Mesendoderm (in vitro differentiated cells): ENCODE results near the gene RPAIN.

ENCODE experiments used
- DNase-seq: peaks from one replicate; pipeline ENCODE4 v3.0.0; 2013
- H2AK5ac ChIP-seq: 2 replicates; pipeline ENCODE4 v1.6.1; 2013; ENCODE audit warnings: low read length, inconsistent platforms
- H2BK120ac ChIP-seq: 2 replicates; pipeline ENCODE4 v1.6.1; 2013; ENCODE audit warnings: low read depth, mild to moderate bottlenecking, low read length, moderate library complexity, mixed read lengths
- H2BK15ac ChIP-seq: replicated peaks from 2 replicates; pipeline ENCODE4 v1.6.1; 2013; ENCODE audit warnings: low read depth, mild to moderate bottlenecking, moderate library complexity
- H2BK5ac ChIP-seq: 2 replicates; pipeline ENCODE4 v1.6.1; 2013; ENCODE audit warnings: low read length, inconsistent platforms
- H3K18ac ChIP-seq: 2 replicates; pipeline ENCODE4 v1.6.1; 2013; ENCODE audit warnings: mild to moderate bottlenecking, low read length, mixed read lengths
- H3K23ac ChIP-seq: one replicate; pipeline ENCODE4 v1.6.1; 2013; ENCODE audit warnings: low read length
- H3K27ac ChIP-seq: 2 replicates; pipeline ENCODE4 v1.5.1; 2013; ENCODE audit warnings: low read depth, mild to moderate bottlenecking, inconsistent platforms, low read length, moderate library complexity
- H3K27me3 ChIP-seq: 2 replicates; pipeline ENCODE4 v1.6.1; 2013; ENCODE audit warnings: low read length, control low read depth, mild to moderate bottlenecking, inconsistent platforms; ENCODE audit not compliant: insufficient read depth, poor library complexity
- H3K36me3 ChIP-seq: 2 replicates; pipeline ENCODE4 v1.6.1; 2013; ENCODE audit warnings: low read length, inconsistent platforms; ENCODE audit not compliant: control insufficient read depth, insufficient read depth
- H3K4ac ChIP-seq: one replicate; pipeline ENCODE4 v1.6.1; 2013; ENCODE audit warnings: low read depth, mild to moderate bottlenecking, low read length, moderate library complexity
- H3K4me1 ChIP-seq: 2 replicates; pipeline ENCODE4 v1.6.1; 2013; ENCODE audit warnings: low read depth, low read length, inconsistent platforms; ENCODE audit not compliant: control insufficient read depth
- H3K4me2 ChIP-seq: 2 replicates; pipeline ENCODE4 v1.6.1; 2013; ENCODE audit warnings: low read length
- H3K4me3 ChIP-seq: 2 replicates; pipeline ENCODE4 v1.5.1; 2013; ENCODE audit warnings: mild to moderate bottlenecking, low read length
- H3K56ac ChIP-seq: one replicate; pipeline ENCODE4 v1.6.1; 2013; ENCODE audit warnings: low read length
- H3K79me1 ChIP-seq: 2 replicates; pipeline ENCODE4 v1.6.1; 2013; ENCODE audit warnings: low read length, inconsistent platforms
- H3K79me2 ChIP-seq: 2 replicates; pipeline ENCODE4 v1.6.1; 2013; ENCODE audit warnings: mild to moderate bottlenecking, low read length; ENCODE audit not compliant: control insufficient read depth, insufficient read depth
- H3K9ac ChIP-seq: 2 replicates; pipeline ENCODE4 v1.6.1; 2013; ENCODE audit warnings: low read length, inconsistent platforms
- H4K5ac ChIP-seq: one replicate; pipeline ENCODE4 v1.6.1; 2013; ENCODE audit warnings: low read length
- H4K8ac ChIP-seq: one replicate; pipeline ENCODE4 v1.6.1; 2013; ENCODE audit warnings: low read depth, mild to moderate bottlenecking, control low read depth, low read length, moderate library complexity
- WGBS: extraction: QIAGEN DNeasy Blood & Tissue Kit; methylation state at CpG from one replicate; pipeline ENCODE4 v1.1.7; 2013; ENCODE audit warnings: low lambda C conversion rate, missing lambda C conversion rate; ENCODE audit not compliant: insufficient coverage; ENCODE audit errors: extremely low coverage; 5-methylcytosine and 5-hydroxymethylcytosine counted together

The RPAIN gene

DNA sequence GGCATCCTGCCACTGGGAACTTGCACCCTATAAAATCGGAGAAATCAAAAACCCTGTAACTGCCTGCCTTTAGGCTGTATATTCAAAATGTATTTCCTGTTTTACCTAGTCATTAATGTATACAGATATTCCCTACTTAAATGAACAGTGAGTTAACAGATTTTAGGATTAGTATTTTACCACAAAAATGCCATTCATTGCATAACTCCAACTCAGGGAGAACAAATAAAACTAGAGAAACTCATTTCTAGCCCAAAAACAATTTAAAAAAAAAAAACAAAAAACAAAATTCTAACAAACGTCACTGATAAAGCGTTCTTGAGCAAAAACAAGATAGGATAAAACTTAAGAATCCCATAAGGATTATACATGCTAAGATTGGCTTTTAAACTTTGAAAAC lies 52.5 kb downstream of the RPAIN start:
- H3K27me3 ChIP-seq = no peaks in the 10 kb centered on the region
- H3K79me2 ChIP-seq = peaks cover 11% of the 10 kb centered on the region
- no peak overlapping the region for H3K56ac ChIP-seq
- H2BK5ac ChIP-seq = no peak overlapping the region
- WGBS = 100% methylated on average over 2 of the region's 3 CpGs
- H3K18ac ChIP-seq = no peak overlapping the region
- peaks cover 3% of the 10 kb centered on the region for H3K36me3 ChIP-seq
- DNase-seq = no peak
- no peak overlapping the region for H2AK5ac ChIP-seq
- H3K4ac ChIP-seq = no peak overlapping the region
- no peak overlapping the region for H4K5ac ChIP-seq
- H3K4me1 ChIP-seq = no peaks in the 10 kb centered on the region
- H3K27ac ChIP-seq = no peak overlapping the region
- no peak overlapping the region for H4K8ac ChIP-seq
- H2BK15ac ChIP-seq = no peak overlapping the region
- H3K79me1 ChIP-seq = peaks cover 2% of the 10 kb centered on the region
- H3K23ac ChIP-seq = no peak overlapping the region
- no peak overlapping the region for H3K4me3 ChIP-seq
- no peak overlapping the region for H2BK120ac ChIP-seq
- H3K4me2 ChIP-seq = no peak overlapping the region
- no peak overlapping the region for H3K9ac ChIP-seq

DNA sequence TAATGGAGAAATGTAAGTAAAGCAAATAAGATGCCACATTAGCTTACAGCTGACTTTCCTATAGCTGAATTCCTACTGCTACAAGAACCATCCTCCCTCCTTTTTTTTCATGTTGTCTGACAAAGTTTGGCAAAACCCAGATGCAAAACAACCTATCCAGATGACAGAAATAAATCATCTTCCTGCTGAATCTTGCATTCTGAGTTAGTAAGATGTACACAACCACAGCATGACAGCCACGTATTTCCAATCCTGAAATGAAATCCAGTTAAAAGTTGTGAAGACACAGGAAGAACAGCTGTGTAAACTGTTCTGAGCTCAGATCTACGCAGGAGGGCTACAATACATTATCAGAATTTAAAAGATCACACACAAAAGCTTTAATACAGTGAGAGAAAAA lies 53.9 kb downstream of the RPAIN start:
- H2BK15ac ChIP-seq = no peak overlapping the region
- H3K27ac ChIP-seq = no peak overlapping the region
- H4K8ac ChIP-seq = no peak overlapping the region
- H3K27me3 ChIP-seq = no peaks in the 10 kb centered on the region
- no peak overlapping the region for H3K9ac ChIP-seq
- H3K4me1 ChIP-seq = no peaks in the 10 kb centered on the region
- H2AK5ac ChIP-seq = no peak overlapping the region
- H3K56ac ChIP-seq = no peak overlapping the region
- H3K79me1 ChIP-seq = peaks cover 2% of the 10 kb centered on the region
- no peak overlapping the region for H2BK120ac ChIP-seq
- no CpG with 5 or more reads among the region's 2 CpGs for WGBS
- H3K4me2 ChIP-seq = no peak overlapping the region
- no peak overlapping the region for H2BK5ac ChIP-seq
- no peak overlapping the region for H4K5ac ChIP-seq
- H3K79me2 ChIP-seq = no peaks in the 10 kb centered on the region
- peaks cover 5% of the 10 kb centered on the region for H3K36me3 ChIP-seq
- no peak overlapping the region for H3K18ac ChIP-seq
- H3K23ac ChIP-seq = no peak overlapping the region
- H3K4ac ChIP-seq = no peak overlapping the region
- H3K4me3 ChIP-seq = no peak overlapping the region
- DNase-seq = no peak

DNA sequence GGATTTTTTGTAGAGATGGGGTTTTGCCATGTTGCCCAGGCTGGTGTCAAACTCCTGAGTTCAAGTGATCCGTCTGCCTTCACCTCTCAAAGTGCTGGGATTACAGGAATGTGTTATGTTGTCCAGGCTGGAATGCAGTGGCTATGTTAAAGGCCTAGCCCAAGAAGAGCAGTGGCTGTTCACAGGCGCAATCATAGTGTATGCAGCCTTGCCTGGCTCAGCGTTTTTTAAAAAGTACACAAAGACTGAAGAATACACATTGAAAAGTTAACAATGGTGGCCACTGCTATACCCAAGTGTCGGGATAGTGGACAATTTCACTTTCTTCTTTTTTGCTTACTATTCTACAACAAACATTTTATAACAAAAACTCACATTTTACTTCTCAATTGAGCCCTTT lies 59.0 kb downstream of the RPAIN start:
- no peak overlapping the region for H2BK15ac ChIP-seq
- no peak overlapping the region for H2AK5ac ChIP-seq
- H3K23ac ChIP-seq = no peak overlapping the region
- no peak overlapping the region for H3K27ac ChIP-seq
- no peak overlapping the region for H4K8ac ChIP-seq
- peaks cover 9% of the 10 kb centered on the region for H3K79me1 ChIP-seq
- H3K9ac ChIP-seq = no peak overlapping the region
- H3K79me2 ChIP-seq = peaks cover 6% of the 10 kb centered on the region
- H3K56ac ChIP-seq = no peak overlapping the region
- H2BK120ac ChIP-seq = no peak overlapping the region
- WGBS = no CpG with 5 or more reads among the region's 4 CpGs
- no peak overlapping the region for H3K18ac ChIP-seq
- no peak overlapping the region for H3K4me2 ChIP-seq
- H3K4me3 ChIP-seq = no peak overlapping the region
- H3K27me3 ChIP-seq = no peaks in the 10 kb centered on the region
- no peak overlapping the region for H3K4ac ChIP-seq
- no peaks in the 10 kb centered on the region for H3K4me1 ChIP-seq
- DNase-seq = no peak
- peaks cover 9% of the 10 kb centered on the region for H3K36me3 ChIP-seq
- no peak overlapping the region for H4K5ac ChIP-seq
- H2BK5ac ChIP-seq = no peak overlapping the region

- Histone ChIP-seq H2BK120ac (no peak overlapping the region), H2AK5ac (no peak overlapping the region), H4K8ac (no peak overlapping the region), H3K9ac (no peak overlapping the region), H3K79me1 (peaks cover 12% of the 10 kb centered on the region), H2BK5ac (no peak overlapping the region), H3K27me3 (no peaks in the 10 kb centered on the region), H3K23ac (no peak overlapping the region), H3K18ac (no peak overlapping the region), H3K36me3 (peaks cover 8% of the 10 kb centered on the region), H3K4me2 (no peak overlapping the region), H3K4me1 (no peaks in the 10 kb centered on the region), H3K56ac (no peak overlapping the region), H2BK15ac (no peak overlapping the region), H3K79me2 (peaks cover 20% of the 10 kb centered on the region), H3K4ac (no peak overlapping the region), H3K4me3 (no peak overlapping the region), H3K27ac (no peak overlapping the region), H4K5ac (no peak overlapping the region)
- WGBS = no CpG with 5 or more reads among the region's 6 CpGs
- no peak for DNase-seq
These were observed 61.0 kb downstream of the RPAIN start for GRCh38 chr17:5480962-5481361.

- Histone ChIP-seq H3K79me2 (peaks cover 20% of the 10 kb centered on the region), H3K4ac (no peak overlapping the region), H3K27ac (no peak overlapping the region), H3K4me3 (no peak overlapping the region), H3K79me1 (peaks cover 12% of the 10 kb centered on the region), H3K56ac (no peak overlapping the region), H4K5ac (no peak overlapping the region), H3K36me3 (peaks cover 8% of the 10 kb centered on the region), H2BK15ac (no peak overlapping the region), H2BK5ac (no peak overlapping the region), H3K4me1 (no peaks in the 10 kb centered on the region), H2AK5ac (no peak overlapping the region), H4K8ac (no peak overlapping the region), H2BK120ac (no peak overlapping the region), H3K9ac (no peak overlapping the region), H3K27me3 (no peaks in the 10 kb centered on the region), H3K4me2 (no peak overlapping the region), H3K18ac (no peak overlapping the region), H3K23ac (no peak overlapping the region)
- WGBS = no CpG with 5 or more reads among the region's 4 CpGs
- no peak for DNase-seq
These were observed 61.5 kb downstream of the RPAIN start for GRCh38 chr17:5481451-5481850.
